SW 1271 (cell line): ENCODE results near the gene NEB.

Experiments used
- DNase-seq, 2 experiments: peaks; one replicate each; lab custom pipeline; 2025; lab: John Stamatoyannopoulos, UW

Gene NEB

DNA sequence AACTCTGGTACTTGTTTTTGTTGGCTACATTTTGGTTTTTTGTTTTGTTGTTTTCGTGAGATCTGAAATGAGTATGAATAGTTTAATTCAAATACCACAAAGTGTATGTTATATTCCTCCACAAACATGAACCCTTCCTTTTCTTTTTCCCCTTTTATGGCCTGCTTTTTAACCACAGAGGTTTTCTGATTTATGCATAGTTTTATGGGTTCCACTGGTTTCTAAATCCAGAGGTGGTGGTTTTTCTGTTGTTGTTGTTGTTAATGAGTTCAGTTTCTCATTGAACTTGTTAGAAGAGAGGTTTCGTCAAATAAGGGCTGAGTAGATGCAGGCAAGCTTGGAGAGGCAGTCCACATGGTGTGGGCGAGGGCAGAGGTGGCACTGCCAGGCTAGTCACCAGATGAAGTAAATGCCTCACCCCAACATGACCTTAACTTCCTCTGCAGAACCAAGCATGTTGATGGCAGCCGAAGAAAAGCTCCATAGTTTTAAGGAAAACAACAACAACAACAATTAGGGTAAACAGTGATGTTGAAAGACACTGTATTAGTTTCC, 252.0 kb downstream of the NEB start:
- no peak for DNase-seq

DNA sequence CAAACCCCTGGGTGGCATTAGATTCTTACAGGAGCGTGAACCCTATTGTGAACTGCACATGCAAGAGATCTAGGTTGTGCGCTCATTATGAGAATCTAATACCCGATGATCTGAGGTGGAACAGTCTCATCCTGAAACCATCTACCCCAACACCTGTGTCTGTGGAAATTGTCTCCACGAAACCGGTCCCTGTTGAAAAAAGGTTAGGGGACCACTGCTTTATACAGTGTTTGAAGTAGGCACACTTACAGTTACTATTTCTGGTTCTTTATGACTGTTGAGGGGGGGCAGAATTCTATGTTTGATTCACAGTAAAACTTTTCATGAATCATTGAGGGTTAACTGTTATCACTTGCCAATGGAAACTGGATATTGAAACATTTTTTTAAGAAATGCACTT, 252.5 kb downstream of the NEB start:
- no peak for DNase-seq

- DNase-seq, result no peak
These were observed 256.3 kb downstream of the NEB start for GRCh38 chr2:151478011-151478410.

- no peak for DNase-seq
These were observed 258.0 kb downstream of the NEB start for GRCh38 chr2:151476287-151476686.

DNA sequence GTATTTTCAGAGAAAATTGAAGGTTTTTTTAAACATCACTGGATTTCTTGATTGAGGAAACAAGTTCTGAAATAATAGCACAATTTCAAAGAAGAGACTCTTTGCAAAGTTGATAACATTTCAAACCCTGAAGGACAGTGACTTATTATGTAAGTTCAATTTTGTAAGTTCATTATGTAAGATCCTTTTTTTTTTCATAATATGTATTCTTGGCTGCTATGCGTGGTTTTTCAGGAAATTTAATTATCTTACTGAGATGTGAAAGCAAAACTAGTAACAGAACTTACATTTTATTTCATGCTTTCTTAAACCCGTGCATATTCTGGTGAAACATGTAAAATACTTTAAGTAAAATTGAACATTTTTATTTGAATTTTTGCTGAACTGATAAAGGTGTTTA, 259.2 kb downstream of the NEB start:
- no peak for DNase-seq

GRCh38 chr2:151472966-151473365, 261.3 kb downstream of the NEB start:
- no peak for DNase-seq

- DNase-seq, result no peak
These were observed 263.7 kb downstream of the NEB start for GRCh38 chr2:151470556-151470955.

DNA sequence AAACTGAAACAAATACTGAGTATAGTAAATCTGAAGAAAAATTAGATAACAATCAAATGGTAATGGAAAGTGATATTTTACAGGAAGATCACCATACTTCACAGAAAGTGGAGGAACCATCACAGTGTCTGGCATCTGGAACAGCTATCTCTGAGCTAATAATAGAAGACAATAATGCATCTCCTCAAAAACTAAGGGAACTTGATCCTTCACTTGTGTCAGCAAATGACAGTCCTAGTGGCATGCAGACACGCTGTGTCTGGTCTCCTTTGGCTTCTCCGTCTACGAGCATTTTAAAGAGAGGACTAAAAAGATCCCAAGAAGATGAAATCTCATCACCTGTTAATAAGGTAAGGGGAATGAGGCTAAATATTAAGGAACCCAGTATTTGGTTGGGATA, 268.5 kb downstream of the NEB start:
- no peak for DNase-seq

- no peak for DNase-seq
These were observed 274.9 kb downstream of the NEB start for GRCh38 chr2:151459358-151459757.

- no peak for DNase-seq
These were observed 295.1 kb downstream of the NEB start for GRCh38 chr2:151439127-151439526.

DNA sequence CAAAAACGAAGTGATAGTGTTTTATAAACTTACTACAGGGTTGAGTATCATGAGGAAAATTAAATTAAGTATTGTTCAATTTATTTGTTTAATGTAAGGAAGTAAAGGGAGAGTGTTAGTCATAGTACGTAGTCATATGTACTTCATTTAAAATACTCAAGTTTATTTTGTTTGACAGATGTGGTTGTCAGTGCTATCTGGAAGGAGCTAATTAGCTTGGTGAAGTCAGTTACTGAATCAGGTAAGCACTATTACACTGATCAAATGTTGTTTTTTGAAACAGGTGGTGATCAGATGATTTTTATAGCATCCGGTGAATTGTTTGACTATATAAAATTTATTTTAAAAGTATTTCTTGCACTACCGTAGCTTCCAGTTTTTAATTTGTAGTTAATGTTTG, 295.8 kb downstream of the NEB start:
- DNase-seq, result no peak

DNA sequence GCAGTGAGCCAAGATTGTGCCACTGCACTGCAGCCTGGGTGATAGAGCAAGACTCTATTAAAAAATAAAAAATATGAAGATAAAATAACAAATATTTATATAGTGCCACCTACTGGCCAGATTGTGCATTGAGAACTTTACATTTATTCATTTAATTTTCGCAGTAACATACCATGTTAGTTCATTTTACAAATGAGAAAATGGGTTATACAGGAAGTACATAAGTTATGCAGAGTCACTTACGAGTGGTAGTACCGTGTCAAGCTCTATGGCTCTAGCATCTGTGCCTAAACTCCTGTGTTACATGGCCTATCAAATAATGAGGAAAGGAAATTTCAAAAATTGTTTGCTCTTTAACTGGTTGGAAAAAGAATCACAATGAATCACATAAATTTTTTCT, 296.6 kb downstream of the NEB start:
- DNase-seq, result peak in 1 of 2 experiments; percentile 29
